Tibial nerve (tissue), 3 donors: Measurements from ENCODE around the gene CAMK1D.

Experiments
- POLR2A ChIP-seq, 2 donors: fragments of 450-650 bp; IDR thresholded peaks; one replicate each; pipeline ENCODE4 v1.6.1; 2017; ENCODE audit warnings: antibody characterized with exemption in 2 of 2, mild to moderate bottlenecking in 2 of 2, moderate library complexity in 2 of 2
- TF ChIP-seq, protein P1 (sequence below), 5 experiments: fragments of 200-600 bp in 3 of 5; fragments of 450-650 bp in 2 of 5; sonication (generic) in 3 of 5; IDR thresholded peaks; one replicate each; pipeline ENCODE4 v1.5.1; 2016 to 2019; ENCODE audit warnings: antibody characterized with exemption in 5 of 5, mild to moderate bottlenecking in 3 of 5, moderate library complexity in 2 of 5

DNA sequence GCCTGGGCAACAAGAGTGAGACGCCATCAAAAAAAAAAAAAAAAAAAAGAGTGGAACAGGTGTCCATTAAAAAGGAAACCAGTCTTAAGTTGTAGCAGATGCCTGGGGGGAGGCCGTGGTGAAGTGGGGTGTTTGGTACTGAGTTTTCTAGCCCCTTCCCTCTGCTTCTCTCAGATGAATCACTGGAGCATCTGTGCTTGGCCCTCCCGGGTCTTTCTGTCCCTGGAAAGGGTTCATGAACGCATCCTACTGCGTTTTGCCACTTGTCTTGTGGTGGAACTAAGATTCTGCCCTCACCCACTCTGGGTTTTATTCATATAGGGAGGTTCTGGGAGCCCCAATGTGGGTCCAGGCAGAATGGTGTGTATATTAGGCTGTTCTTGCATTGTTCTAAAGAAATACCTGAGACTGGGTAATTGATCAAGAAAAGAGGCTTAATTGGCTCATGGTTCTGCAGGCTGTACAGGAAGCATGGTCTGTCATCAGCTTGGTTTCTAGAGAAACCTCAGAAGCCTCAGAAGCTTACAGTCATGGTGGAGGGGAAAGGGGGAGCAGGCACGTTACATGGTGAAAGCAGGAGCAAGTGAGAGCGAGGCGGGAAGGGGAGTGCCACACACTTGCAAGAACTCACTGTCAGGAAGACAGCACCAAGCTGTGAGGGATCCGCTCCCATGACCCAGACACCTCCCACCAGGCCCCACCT, 63.5 kb downstream of the CAMK1D start:
- no peak for TF ChIP-seq POLR2A (IDR thresholded peaks at IDR 0.05)
- TF ChIP-seq, protein P1, sequence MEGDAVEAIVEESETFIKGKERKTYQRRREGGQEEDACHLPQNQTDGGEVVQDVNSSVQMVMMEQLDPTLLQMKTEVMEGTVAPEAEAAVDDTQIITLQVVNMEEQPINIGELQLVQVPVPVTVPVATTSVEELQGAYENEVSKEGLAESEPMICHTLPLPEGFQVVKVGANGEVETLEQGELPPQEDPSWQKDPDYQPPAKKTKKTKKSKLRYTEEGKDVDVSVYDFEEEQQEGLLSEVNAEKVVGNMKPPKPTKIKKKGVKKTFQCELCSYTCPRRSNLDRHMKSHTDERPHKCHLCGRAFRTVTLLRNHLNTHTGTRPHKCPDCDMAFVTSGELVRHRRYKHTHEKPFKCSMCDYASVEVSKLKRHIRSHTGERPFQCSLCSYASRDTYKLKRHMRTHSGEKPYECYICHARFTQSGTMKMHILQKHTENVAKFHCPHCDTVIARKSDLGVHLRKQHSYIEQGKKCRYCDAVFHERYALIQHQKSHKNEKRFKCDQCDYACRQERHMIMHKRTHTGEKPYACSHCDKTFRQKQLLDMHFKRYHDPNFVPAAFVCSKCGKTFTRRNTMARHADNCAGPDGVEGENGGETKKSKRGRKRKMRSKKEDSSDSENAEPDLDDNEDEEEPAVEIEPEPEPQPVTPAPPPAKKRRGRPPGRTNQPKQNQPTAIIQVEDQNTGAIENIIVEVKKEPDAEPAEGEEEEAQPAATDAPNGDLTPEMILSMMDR (IDR thresholded peaks at IDR 0.05): no peak
